ENCODE measurements around the gene PLA2G15. TPM values are rescaled to one million over a fixed set of nuclear protein-coding genes. Genes with fewer than 3 reads are reported as not detected.

The PLA2G15 gene
- total and polyA plus RNA-seq, 2 experiments from 2014 or later, result 24.8 to 36.2 TPM

- Histone ChIP-seq H3K79me2 (ENCODE audit: insufficient read depth) (peaks cover 57% of the 10 kb centered on the region), H3F3A (ENCODE audit: insufficient read depth) (peaks cover 59% of the 10 kb centered on the region), H3K36me3 (ENCODE audit: low read depth) (peaks cover 67% of the 10 kb centered on the region), H3K9me3 (ENCODE audit: low read depth) (no peaks in the 10 kb centered on the region), H3K4me3 (no peak overlapping the region), H3K27ac (peak overlapping the region; percentile 68), H3K9ac (peak overlapping the region; percentile 27; the same call in 1 of the 2 replicates), H3K4me1 (ENCODE audit: insufficient read depth) (peaks cover 35% of the 10 kb centered on the region), H3K27me3 (replicated peaks; ENCODE audit: insufficient read depth) (no peaks in the 10 kb centered on the region), H3K4me2 (ENCODE audit: unreplicated experiment) (peak overlapping the region; percentile 13), H4K20me1 (ENCODE audit: insufficient read depth) (no peaks in the 10 kb centered on the region), H2AFZ (no peak overlapping the region), H3K9me2 (ENCODE audit: insufficient read depth) (no peaks in the 10 kb centered on the region)
- TF ChIP-seq EZH2 (IDR thresholded peaks at IDR 0.05; ENCODE audit: insufficient read depth, poor library complexity, severe bottlenecking), result no peak
- TF ChIP-seq EZH2phosphoT487 (IDR thresholded peaks at IDR 0.05; ENCODE audit: insufficient read depth, low read depth), result no peak
- WGBS, 2 experiments (ENCODE audit: low coverage in 1 of 2, low lambda C conversion rate in 2 of 2, missing lambda C conversion rate in 2 of 2), result 9 to 10% methylated on average over 5 of the region's 5 CpGs
- peak; percentile 84 for DNase-seq
- in situ Hi-C loops (cut with MboI), result no loop called here
These were observed 53.9 kb downstream of the PLA2G15 start for GRCh38 chr16:68298907-68299561.

- no peak overlapping the region for H3K4me3 ChIP-seq
- no peaks in the 10 kb centered on the region for H3K9me2 ChIP-seq (ENCODE audit: insufficient read depth)
- H3K79me2 ChIP-seq (ENCODE audit: insufficient read depth), result peaks cover 57% of the 10 kb centered on the region
- H4K20me1 ChIP-seq (ENCODE audit: insufficient read depth), result no peaks in the 10 kb centered on the region
- H3K9ac ChIP-seq, result peak overlapping the region; percentile 27; the same call in 1 of the 2 replicates
- no peaks in the 10 kb centered on the region for H3K27me3 ChIP-seq (replicated peaks; ENCODE audit: insufficient read depth)
- peaks cover 62% of the 10 kb centered on the region for H3F3A ChIP-seq (ENCODE audit: insufficient read depth)
- no peak for TF ChIP-seq EZH2 (IDR thresholded peaks at IDR 0.05; ENCODE audit: insufficient read depth, poor library complexity, severe bottlenecking)
- TF ChIP-seq EZH2phosphoT487 (IDR thresholded peaks at IDR 0.05; ENCODE audit: insufficient read depth, low read depth), result no peak
- H2AFZ ChIP-seq, result no peak overlapping the region
- peaks cover 35% of the 10 kb centered on the region for H3K4me1 ChIP-seq (ENCODE audit: insufficient read depth)
- no peaks in the 10 kb centered on the region for H3K9me3 ChIP-seq (ENCODE audit: low read depth)
- H3K36me3 ChIP-seq (ENCODE audit: low read depth), result peaks cover 64% of the 10 kb centered on the region
- in situ Hi-C loops (cut with MboI), result no loop called here
- peak overlapping the region; percentile 13 for H3K4me2 ChIP-seq (ENCODE audit: unreplicated experiment)
- WGBS, 2 experiments (ENCODE audit: low coverage in 1 of 2, low lambda C conversion rate in 2 of 2, missing lambda C conversion rate in 2 of 2), result 75 to 76% methylated on average over 11 of the region's 11 CpGs
- peak overlapping the region; percentile 68 for H3K27ac ChIP-seq
- no peak for DNase-seq
These were observed 54.6 kb downstream of the PLA2G15 start for GRCh38 chr16:68299571-68300453.

GRCh38 chr16:68300734-68301459, 55.7 kb downstream of the PLA2G15 start:
- no peak overlapping the region for H3K9ac ChIP-seq

GRCh38 chr16:68306633-68307032, 61.5 kb downstream of the PLA2G15 start:
- H3K36me3 ChIP-seq (ENCODE audit: low read depth), result peaks cover 28% of the 10 kb centered on the region

More at GRCh38 chr16:68300734-68301459, 55.7 kb downstream of the PLA2G15 start:
- Histone ChIP-seq H3K4me1 (ENCODE audit: insufficient read depth) (peaks cover 35% of the 10 kb centered on the region), H2AFZ (no peak overlapping the region), H3K27ac (peak overlapping the region; percentile 68), H3K4me2 (ENCODE audit: unreplicated experiment) (no peak overlapping the region), H3K4me3 (no peak overlapping the region), H3K36me3 (ENCODE audit: low read depth) (peaks cover 56% of the 10 kb centered on the region), H4K20me1 (ENCODE audit: insufficient read depth) (no peaks in the 10 kb centered on the region), H3F3A (ENCODE audit: insufficient read depth) (peaks cover 62% of the 10 kb centered on the region), H3K79me2 (ENCODE audit: insufficient read depth) (peaks cover 57% of the 10 kb centered on the region), H3K9me2 (ENCODE audit: insufficient read depth) (no peaks in the 10 kb centered on the region), H3K27me3 (replicated peaks; ENCODE audit: insufficient read depth) (no peaks in the 10 kb centered on the region), H3K9me3 (ENCODE audit: low read depth) (no peaks in the 10 kb centered on the region)
- WGBS, 2 experiments (ENCODE audit: low coverage in 1 of 2, low lambda C conversion rate in 2 of 2, missing lambda C conversion rate in 2 of 2), result 75 to 79% methylated on average over 7 of the region's 7 CpGs
- TF ChIP-seq EZH2phosphoT487 (IDR thresholded peaks at IDR 0.05; ENCODE audit: insufficient read depth, low read depth), result no peak
- TF ChIP-seq EZH2 (IDR thresholded peaks at IDR 0.05; ENCODE audit: insufficient read depth, poor library complexity, severe bottlenecking), result no peak
- peak; percentile 48 for DNase-seq
- in situ Hi-C loops (cut with MboI), result no loop called here

More at GRCh38 chr16:68306633-68307032, 61.5 kb downstream of the PLA2G15 start:
- H3K27me3 ChIP-seq (replicated peaks; ENCODE audit: insufficient read depth), result no peaks in the 10 kb centered on the region
- no peak overlapping the region for H3K4me2 ChIP-seq (ENCODE audit: unreplicated experiment)
- H3K79me2 ChIP-seq (ENCODE audit: insufficient read depth), result peaks cover 92% of the 10 kb centered on the region
- peaks cover 15% of the 10 kb centered on the region for H3F3A ChIP-seq (ENCODE audit: insufficient read depth)
- no peak overlapping the region for H3K9ac ChIP-seq
- TF ChIP-seq EZH2phosphoT487 (IDR thresholded peaks at IDR 0.05; ENCODE audit: insufficient read depth, low read depth) (no peak), EZH2 (IDR thresholded peaks at IDR 0.05; ENCODE audit: insufficient read depth, poor library complexity, severe bottlenecking) (no peak)
- WGBS, 2 experiments (ENCODE audit: low coverage in 1 of 2, low lambda C conversion rate in 2 of 2, missing lambda C conversion rate in 2 of 2), result 96 to 97% methylated on average over 3 of the region's 3 CpGs
- peaks cover 9% of the 10 kb centered on the region for H3K4me1 ChIP-seq (ENCODE audit: insufficient read depth)
- no peak overlapping the region for H2AFZ ChIP-seq
- H4K20me1 ChIP-seq (ENCODE audit: insufficient read depth), result no peaks in the 10 kb centered on the region
- no peak overlapping the region for H3K4me3 ChIP-seq
- DNase-seq, result no peak
- H3K27ac ChIP-seq, result no peak overlapping the region
- in situ Hi-C loops (cut with MboI), result no loop called here
- no peaks in the 10 kb centered on the region for H3K9me3 ChIP-seq (ENCODE audit: low read depth)
- H3K9me2 ChIP-seq (ENCODE audit: insufficient read depth), result no peaks in the 10 kb centered on the region

Data from GM23248 (cell line).